Right lobe of liver (tissue), 6 donors: Measurements from ENCODE around the gene TLN1. TPM values are rescaled to one million over a fixed set of nuclear protein-coding genes. Genes with fewer than 3 reads are reported as not detected.

Experiments
- ATAC-seq, 4 donors: fragments of 200-7000 bp; cut with Tn5 transposase; one replicate each; pipeline ENCODE4 v1.9.1; 2020; ENCODE audit warnings: mild to moderate bottlenecking in 4 of 4, moderate library complexity in 4 of 4
- DNase-seq, 3 donors: peaks; one replicate each; pipeline ENCODE4 v3.0.0-alpha.2; 2020
- H3K27ac ChIP-seq, 3 donors: fragments of 200-600 bp; one replicate each; pipeline ENCODE4 v1.8.0; 2022
- H3K27me3 ChIP-seq, 2 donors: fragments of 200-600 bp; one replicate each; pipeline ENCODE4 v1.8.0; 2022
- H3K36me3 ChIP-seq, 4 donors: fragments of 200-600 bp; sonication (generic) in 1 of 4; one replicate each; pipeline versions ENCODE4 v1.5.1 to v1.8.0; 2017 to 2022; ENCODE audit warnings: control low read depth in 1 of 4
- H3K4me1 ChIP-seq, 4 donors: fragments of 200-600 bp; sonication (generic) in 1 of 4; one replicate each; pipeline versions ENCODE4 v1.5.1 to v1.8.0; 2017 to 2022; ENCODE audit warnings: control low read depth in 1 of 4
- H3K4me3 ChIP-seq, 3 donors: fragments of 200-600 bp; one replicate each; pipeline ENCODE4 v1.8.0; 2022
- H3K9me3 ChIP-seq, 4 donors: fragments of 200-600 bp; sonication (generic) in 1 of 4; one replicate each; pipeline versions ENCODE4 v1.5.1 to v1.8.0; 2017 to 2022; ENCODE audit warnings: control low read depth in 1 of 4
- POLR2A ChIP-seq: fragments of 450-650 bp; IDR thresholded peaks from one replicate; pipeline ENCODE4 v1.6.1; 2017; ENCODE audit warnings: antibody characterized with exemption, mild to moderate bottlenecking
- WGBS: methylation state at CpG from one replicate; pipeline ENCODE4 v1.1.6; 2018; ENCODE audit warnings: low coverage, low lambda C conversion rate; ENCODE audit not compliant: insufficient coverage; ENCODE audit errors: missing lambda C conversion rate; 5-methylcytosine and 5-hydroxymethylcytosine counted together
- intact Hi-C, 2 donors: fragments of 100-400 bp; cut with DNase I; formaldehyde crosslinking; loops; one replicate each; pipeline versions ENCODE4 v1.11.2 to v1.14.1; 2022
- total RNA-seq, 6 experiments: library from RNA; depleted of rRNA in 2 of 6; stranded (reverse); fragments of >200 nt in 2 of 6; fragmentation: NEBNext Ultra II Directional in 3 of 6; extraction: Animal tissue kit (Norgen Biotek cat#: 25700) in 3 of 6; gene quantifications; one replicate each; pipeline versions ENCODE4 v1.1.0 to v1.2.4, GENCODE V29; 2016 to 2023
- TF ChIP-seq, protein P1 (sequence below), 4 donors: fragments of 200-600 bp in 3 of 4; fragments of 450-650 bp in 1 of 4; IDR thresholded peaks; one replicate each; pipeline versions ENCODE4 v1.5.1 to v1.8.0; 2016 to 2022; ENCODE audit warnings: antibody characterized with exemption in 4 of 4, mild to moderate bottlenecking in 2 of 4
- donor health status: DM: no; HTN: yes; CAD: no.
- donor health status: DM: no; HTN: no; CAD: no.
- donor health status: DM: no; HTN: no; CAD: no.
- donor health status: DM: no; HTN: yes; CAD: no.
- donor health status: DM: no; HTN: yes; CAD: no.

The TLN1 gene
- total RNA-seq, 6 experiments from 2014 or later = 103 to 168 (median 128) TPM

GRCh38 chr9:35700942-35701341 is 31.1 kb downstream of the TLN1 start:
- TF ChIP-seq POLR2A = no peak
- TF ChIP-seq, protein P1, sequence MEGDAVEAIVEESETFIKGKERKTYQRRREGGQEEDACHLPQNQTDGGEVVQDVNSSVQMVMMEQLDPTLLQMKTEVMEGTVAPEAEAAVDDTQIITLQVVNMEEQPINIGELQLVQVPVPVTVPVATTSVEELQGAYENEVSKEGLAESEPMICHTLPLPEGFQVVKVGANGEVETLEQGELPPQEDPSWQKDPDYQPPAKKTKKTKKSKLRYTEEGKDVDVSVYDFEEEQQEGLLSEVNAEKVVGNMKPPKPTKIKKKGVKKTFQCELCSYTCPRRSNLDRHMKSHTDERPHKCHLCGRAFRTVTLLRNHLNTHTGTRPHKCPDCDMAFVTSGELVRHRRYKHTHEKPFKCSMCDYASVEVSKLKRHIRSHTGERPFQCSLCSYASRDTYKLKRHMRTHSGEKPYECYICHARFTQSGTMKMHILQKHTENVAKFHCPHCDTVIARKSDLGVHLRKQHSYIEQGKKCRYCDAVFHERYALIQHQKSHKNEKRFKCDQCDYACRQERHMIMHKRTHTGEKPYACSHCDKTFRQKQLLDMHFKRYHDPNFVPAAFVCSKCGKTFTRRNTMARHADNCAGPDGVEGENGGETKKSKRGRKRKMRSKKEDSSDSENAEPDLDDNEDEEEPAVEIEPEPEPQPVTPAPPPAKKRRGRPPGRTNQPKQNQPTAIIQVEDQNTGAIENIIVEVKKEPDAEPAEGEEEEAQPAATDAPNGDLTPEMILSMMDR (IDR thresholded peaks at IDR 0.05) = no peak
- no peak for DNase-seq
- H3K27ac ChIP-seq = no peak overlapping the region
- ATAC-seq = no peak
- no peaks in the 10 kb centered on the region for H3K4me1 ChIP-seq
- intact Hi-C loops = no loop called here
- H3K27me3 ChIP-seq = no peaks in the 10 kb centered on the region
- peaks cover 58 to 97% (median 68%) of the 10 kb centered on the region in 4 donors for H3K36me3 ChIP-seq
- H3K4me3 ChIP-seq = no peak overlapping the region
- H3K9me3 ChIP-seq = no peaks in the 10 kb centered on the region

DNA sequence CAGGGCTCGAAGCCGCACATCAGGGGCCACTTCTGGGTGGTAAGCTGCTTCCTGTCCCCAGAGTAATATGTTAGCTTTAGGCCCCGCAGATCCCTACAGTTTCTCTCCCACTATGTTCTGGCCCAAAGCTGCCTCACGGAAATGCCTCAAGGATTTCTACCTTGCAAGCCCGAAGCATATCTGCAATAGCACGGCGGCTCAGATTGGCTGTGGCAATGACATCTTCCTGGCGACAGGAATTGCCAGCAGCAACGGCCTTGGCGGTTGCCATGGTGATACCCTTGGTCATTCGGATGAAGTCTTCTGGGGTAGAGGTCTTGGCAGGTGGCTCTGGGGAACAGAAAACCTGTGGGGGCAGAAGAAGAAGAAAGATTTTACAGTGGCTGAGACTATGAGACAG is 32.0 kb downstream of the TLN1 start:
- no peaks in the 10 kb centered on the region for H3K9me3 ChIP-seq
- WGBS = 88% methylated on average over 9 of the region's 11 CpGs
- ATAC-seq (no peak), DNase-seq (no peak)
- H3K27me3 ChIP-seq = no peaks in the 10 kb centered on the region
- no peaks in the 10 kb centered on the region for H3K4me1 ChIP-seq
- no peak overlapping the region for H3K27ac ChIP-seq
- no peak overlapping the region for H3K4me3 ChIP-seq
- H3K36me3 ChIP-seq = peaks cover 51 to 92% (median 63%) of the 10 kb centered on the region in 4 donors
- TF ChIP-seq POLR2A = no peak
- TF ChIP-seq, protein P1 (IDR thresholded peaks at IDR 0.05) = no peak
- intact Hi-C loops = no loop called here

DNA sequence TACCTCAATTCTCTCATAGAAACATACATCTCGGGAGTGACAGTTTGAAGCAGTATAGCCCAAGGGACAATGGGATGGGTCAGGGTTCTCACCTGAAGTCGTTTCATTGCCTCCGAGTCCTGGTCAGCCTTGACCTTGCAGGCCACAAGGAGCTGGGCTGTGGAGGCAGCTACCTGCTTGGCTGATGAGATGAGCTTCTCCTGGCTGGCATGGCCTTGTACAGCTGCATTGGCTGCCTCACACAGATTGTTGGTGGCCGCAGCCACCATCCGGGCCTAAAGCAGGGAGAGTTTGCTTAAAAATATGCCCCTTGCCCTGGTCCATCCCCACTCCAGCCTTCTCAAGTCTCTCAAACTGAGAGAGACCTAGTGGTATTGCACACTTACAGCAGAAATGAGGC is 33.8 kb downstream of the TLN1 start:
- intact Hi-C loops = loop anchor here in 1 of 2 donors (5.0 kb wide), 1 partner anchor 39 kb away; no protein-coding TSS in a partner anchor
- ATAC-seq (no peak), DNase-seq (no peak)
- WGBS = 100% methylated on average over 1 of the region's 5 CpGs
- peaks cover 38 to 74% (median 48%) of the 10 kb centered on the region in 4 donors for H3K36me3 ChIP-seq
- no peaks in the 10 kb centered on the region for H3K4me1 ChIP-seq
- no peak overlapping the region for H3K27ac ChIP-seq
- no peaks in the 10 kb centered on the region for H3K27me3 ChIP-seq
- no peak overlapping the region for H3K4me3 ChIP-seq
- no peak for TF ChIP-seq POLR2A
- TF ChIP-seq, protein P1 (IDR thresholded peaks at IDR 0.05) = no peak
- H3K9me3 ChIP-seq = no peaks in the 10 kb centered on the region

- DNase-seq (peak in 1 of 3 donors; percentile 18), ATAC-seq (peak; percentile 6 to 19 (median 15))
- Histone ChIP-seq H3K27me3 (no peaks in the 10 kb centered on the region), H3K9me3 (no peaks in the 10 kb centered on the region), H3K27ac (no peak overlapping the region), H3K4me1 (no peaks in the 10 kb centered on the region), H3K36me3 (peaks cover 33 to 66% (median 41%) of the 10 kb centered on the region in 4 donors), H3K4me3 (no peak overlapping the region)
- TF ChIP-seq, protein P1 (IDR thresholded peaks at IDR 0.05) = no peak
- TF ChIP-seq POLR2A = no peak
- WGBS = 91% methylated on average over 11 of the region's 14 CpGs
- intact Hi-C loops = loop anchor here in 1 of 2 donors (5.0 kb wide), 1 partner anchor 40 kb away; no protein-coding TSS in a partner anchor
Observed at GRCh38 chr9:35697486-35697885, 34.5 kb downstream of the TLN1 start.
